ENCODE measurements around the gene CMSS1.
"Not testable (repeated sequence)": the region's sequence is repeated elsewhere in the genome, so short reads cannot be mapped to it uniquely, and the experiment has no call there.

The CMSS1 gene

GRCh38 chr3:99818818-99819217 lies 1.2 kb downstream of the CMSS1 start:
- DNase-seq, result no peak

DNA sequence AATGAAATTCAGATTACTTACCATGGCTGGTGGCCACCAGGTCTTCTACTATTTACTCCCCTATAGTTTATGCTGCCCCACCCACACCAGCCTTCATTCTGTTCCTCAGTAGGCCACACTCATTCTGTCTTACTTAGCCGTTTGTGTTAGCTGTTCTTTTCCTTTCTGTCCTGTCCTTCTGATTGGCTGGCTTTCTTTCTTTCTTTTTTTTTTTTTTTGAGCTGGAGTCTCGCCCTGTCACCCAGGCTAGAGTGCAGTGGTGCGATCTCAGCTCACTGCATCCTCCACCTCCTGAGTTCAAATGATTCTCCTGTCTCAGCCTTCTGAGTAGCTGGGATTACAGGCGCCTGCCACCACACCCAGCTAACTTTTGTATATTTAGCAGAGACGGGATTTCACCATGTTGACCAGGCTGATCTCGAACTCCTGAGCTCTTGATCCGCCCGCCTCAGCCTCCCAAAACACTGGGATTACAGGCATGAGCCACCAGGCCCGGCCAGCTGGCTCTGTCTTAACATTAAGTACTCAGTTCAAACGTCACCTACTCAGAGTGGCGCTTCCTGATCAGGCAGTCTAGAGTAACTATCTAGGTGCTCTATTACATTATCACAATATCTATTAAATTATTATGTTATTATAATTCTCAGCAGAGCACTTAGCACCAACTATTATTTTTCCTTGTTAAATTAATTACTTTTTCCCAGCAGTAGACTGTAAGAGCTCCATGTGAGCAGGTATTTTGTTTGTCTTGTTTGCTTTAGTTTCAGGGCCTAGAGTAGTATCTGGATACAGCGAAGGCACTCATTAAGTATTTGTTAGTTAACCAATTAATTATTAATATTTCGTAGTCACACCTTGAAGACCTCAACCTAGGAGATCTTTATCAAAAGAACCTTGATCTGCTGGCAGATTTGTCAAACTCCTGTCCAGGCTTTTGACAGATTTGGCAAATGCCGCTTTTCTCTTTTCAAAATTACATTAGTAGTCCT lies 6.4 kb downstream of the CMSS1 start:
- DNase-seq, result no peak

- DNase-seq, result no peak
Measured at GRCh38 chr3:99825004-99825640, 7.5 kb downstream of the CMSS1 start.

- no peak for DNase-seq
Measured at GRCh38 chr3:99829844-99830243, 12.2 kb downstream of the CMSS1 start.

DNA sequence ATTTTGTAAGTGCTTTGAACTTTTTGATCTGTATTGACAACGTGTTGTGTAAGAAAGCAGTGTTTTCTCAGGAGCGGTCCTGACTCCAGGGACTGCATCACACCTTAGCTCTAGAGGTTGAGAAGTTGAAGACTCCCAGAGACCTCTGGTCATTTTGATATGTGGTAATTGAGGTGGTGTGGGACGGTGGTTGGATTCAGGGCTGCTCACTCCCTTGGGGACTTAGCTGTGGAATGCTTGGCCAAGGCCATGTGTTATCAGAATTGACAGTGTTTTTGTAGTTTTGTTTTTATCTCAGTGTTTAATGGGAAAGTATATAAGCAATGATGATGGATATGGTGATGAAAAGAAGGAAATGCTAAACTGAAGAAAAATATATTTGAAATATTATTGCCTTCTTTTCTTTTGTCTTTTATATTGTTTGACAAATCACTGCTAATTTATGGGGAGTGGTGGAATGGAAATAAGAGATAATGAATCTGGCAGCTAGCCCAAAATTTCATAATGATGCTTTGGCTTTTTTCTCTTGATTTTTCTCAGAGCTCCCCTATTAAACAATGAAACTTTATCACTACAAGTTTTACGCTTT lies 16.0 kb downstream of the CMSS1 start:
- DNase-seq, result no peak

DNA sequence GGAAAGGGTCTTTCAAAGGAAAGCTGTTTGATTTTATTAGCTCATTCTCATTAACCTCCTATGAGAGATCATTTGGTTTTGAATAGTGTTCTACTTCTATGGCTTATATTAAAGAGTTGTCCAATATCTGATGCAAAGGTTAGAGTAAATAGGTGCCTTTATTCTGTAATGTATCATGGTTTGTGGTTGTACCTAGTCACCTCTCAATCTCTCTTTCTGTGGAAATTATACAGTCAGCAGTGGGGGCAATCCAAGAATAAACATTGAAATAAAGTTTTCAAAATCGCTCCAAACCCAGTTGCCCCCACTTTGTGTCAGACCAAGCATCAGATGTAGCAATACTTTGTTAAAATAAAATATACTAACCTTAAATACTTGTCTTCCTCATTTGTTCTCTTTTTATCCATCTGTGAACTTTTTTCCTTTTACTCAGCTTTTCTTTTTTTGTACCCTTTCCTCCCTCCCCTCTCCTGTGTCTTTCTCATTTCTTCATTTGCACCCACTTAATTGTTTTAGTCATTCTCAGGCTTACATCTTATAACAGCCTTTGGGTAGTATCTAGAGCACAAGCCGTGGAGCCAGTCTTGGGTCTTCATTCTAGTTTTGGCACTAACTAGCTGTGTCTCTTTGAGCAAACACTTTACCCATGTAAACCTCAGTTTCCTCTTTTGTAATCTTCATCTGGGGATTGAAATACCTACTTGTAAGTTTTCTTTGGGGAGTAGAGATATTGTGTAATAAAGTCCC lies 16.7 kb downstream of the CMSS1 start:
- DNase-seq, result no peak

GRCh38 chr3:99836681-99837080 lies 19.0 kb downstream of the CMSS1 start:
- DNase-seq, result no peak

- DNase-seq, result no peak
Measured at GRCh38 chr3:99837715-99838114, 20.1 kb downstream of the CMSS1 start.

GRCh38 chr3:99838755-99839154 lies 21.1 kb downstream of the CMSS1 start:
- DNase-seq, result no peak

DNA sequence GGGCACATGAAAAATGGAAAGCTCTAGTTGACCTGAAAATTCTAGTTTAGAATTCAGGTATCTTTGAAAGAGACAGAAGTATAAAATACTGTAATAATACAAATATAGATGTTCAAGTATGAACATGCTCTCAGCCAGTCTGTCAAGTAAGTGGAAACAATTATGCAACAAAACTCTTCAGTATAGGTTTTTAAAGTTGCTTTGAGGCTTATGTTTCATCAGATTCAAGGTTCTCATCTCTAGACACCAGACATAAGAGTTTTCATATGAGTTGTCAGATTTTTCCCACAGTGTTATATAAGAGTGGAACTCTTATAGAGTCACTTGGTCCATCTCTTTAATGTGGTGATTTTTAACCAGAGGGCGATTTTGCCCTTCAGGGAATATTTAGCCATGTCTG lies 22.0 kb downstream of the CMSS1 start:
- DNase-seq, result no peak

DNA sequence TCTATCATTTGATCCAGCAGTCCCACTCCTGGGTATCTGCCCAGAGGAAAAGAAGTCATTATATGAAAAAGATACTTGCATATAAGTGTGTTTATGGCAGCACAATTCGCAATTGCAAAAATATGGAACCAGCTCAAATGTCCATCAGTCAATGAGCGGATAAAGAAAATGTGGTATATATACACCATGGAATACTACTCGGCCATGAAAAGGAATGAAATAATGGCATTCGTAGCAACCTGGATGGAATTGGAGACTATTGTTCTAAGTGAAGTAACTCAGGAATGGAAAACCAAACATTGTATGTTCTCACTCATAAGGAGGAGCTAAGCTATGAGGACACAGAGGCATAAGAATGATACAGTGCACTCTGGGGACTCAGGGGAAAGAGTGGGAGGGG lies 24.3 kb downstream of the CMSS1 start:
- DNase-seq, result not testable (repeated sequence)

DNA sequence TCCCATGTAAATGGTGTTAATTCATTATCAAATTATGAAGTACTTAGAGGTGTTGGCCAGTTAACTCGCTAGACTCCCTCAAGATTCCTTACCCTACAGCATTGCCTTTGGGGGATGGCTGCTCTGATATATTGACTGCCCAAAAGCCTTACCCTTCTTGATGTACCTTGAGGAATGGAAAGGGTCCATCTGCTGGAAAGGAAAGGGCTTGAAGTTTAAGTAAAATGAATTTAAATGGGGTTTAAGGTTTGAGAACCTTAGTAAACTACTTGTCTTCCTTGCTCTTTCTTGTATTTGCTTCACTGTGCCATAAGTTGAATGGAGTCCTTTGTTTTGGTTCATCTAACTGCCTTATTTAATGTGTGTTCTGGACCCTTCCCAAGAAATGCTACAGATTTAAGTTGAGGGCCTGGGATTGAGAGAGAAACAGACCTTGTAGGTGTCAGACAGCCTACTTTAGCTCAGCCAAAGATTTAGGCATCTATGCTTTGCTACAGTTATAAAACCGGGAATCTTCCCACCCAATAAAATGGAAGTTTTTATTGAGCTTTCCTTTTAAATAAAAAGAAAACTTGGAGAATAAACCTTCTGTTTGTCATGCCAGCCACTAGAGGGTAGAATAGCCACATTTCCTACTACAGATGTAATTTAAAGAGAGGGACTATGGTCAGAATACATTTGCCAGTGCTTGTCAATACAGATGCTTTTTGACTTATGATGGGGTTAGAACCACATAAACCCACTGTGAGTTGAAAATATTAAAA lies 25.3 kb downstream of the CMSS1 start:
- no peak for DNase-seq

DNA sequence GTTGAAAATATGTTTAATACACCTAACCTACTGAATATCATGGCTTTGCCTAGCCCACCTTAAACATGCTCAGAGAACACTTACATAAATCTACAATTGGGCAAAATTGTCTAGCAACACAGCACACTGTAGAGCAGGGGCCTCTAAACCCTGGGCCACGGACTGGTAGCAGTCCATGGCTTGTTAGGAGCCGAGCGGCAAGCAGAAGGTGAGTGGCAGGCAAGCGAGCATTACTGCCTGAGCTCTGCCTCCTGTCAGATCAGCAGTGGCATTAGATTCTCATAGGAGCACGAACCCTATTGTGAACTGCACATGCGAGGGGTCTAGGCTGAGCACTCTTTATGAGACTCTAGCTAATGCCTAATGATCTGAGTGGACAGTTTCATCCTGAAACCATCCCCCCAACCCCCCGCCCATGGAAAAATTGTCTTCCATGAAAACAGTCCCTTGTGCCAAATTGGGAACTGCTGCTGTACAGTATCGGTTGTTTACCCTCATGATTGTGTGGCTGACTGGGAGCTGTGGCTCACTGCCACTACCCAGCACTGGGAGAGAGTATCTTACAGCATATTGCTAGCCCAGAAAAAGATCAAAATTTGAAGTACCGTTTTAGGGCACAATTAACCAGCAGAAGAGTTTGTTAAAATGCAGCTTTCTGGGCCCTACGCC lies 26.1 kb downstream of the CMSS1 start:
- DNase-seq, result no peak

DNA sequence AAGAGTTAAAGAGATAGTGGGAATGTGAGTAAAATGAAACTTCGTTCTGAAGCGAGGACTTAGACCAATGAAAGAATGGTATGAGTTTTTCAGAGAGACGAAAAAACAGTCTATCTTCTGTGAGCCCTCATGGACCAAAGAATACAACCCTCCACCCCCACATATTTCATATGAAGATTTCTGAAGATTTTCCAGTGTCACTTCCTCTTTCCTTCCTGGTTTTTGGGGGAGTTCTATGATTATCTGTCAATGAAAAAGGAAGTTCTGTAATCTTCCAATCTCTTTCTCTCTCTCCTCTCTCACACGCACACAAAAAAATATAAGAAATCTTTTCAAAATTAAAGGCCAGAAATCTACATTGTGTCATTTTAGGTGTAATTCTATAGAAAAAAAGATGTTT lies 27.7 kb downstream of the CMSS1 start:
- DNase-seq, result no peak

DNA sequence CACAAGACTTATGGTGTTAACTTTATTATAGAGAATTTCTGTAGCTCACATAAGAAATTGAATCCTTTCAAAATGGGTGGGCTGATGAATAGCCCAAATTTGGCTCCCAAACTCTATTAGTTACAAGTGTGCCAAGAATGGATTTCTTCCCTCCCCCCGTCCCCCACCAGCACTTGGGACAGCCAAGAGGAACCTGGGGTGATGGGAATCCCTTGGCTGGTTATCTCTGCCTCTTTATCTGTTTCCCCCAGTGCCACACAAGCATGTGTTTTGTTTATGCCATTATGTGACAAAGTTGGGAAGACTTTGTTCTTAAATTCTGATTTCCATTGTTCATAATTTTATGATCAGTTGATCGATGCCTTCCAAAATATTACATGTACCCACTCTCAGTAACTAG lies 28.3 kb downstream of the CMSS1 start:
- no peak for DNase-seq

- DNase-seq, result no peak
Measured at GRCh38 chr3:99846477-99847160, 29.0 kb downstream of the CMSS1 start.

DNA sequence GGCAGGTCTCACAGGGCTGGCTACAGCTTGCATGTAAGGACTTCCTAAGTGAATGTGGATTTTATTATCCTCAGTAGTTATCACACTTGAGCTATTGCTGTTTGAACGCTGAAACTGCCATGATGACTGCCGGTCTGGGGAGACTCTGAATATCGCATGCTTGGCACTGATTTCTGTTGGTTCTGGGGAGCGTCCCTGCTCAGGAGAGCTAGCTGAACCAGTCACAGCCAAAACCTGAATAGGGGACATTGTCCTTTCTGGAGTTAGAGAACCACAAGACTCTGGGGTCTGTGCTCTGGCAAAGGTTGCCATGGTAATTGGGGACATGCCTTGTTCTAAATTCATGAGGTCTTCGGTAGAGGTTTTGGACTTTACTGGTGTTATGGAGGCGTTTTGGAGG lies 30.8 kb downstream of the CMSS1 start:
- no peak for DNase-seq

GRCh38 chr3:99850608-99851007 lies 32.9 kb downstream of the CMSS1 start:
- no peak for DNase-seq

DNA sequence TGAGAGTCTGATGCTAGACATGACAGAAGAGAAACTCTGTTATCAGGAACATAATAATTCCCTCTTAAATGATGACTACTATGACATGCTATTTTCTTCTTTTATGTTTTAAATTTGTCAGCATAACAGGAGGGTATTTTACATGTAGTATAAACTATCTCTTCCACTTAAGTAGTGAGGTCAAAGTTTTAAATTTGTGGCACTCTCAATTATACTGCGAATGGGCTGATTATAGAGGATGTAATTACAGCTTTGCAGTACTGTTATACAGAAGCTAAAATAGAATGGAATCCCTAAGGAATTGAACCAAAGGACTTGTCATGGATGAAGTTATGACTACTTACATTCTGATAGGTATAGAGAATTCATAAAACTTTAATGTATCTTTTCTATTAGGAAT lies 34.3 kb downstream of the CMSS1 start:
- no peak for DNase-seq

DNA sequence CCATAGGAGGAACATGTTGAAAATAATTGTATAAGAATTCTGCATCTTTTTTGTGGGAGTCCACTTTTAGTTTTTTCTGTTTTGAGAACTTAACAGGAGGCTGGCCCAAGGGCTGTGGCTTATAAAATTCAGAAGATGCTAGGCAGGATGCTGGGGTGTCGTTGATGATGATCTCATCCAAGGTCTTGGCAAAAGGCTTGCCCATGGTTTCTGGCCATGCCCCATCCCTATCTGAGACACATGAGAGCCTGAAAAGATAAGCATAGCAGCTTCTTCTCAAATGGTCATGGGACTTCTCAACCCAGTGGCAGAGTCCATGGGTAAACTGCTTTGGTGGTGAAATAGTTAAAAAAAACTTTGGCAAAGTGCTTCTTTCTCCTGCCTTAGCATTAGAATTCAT lies 35.2 kb downstream of the CMSS1 start:
- DNase-seq, result no peak

DNA sequence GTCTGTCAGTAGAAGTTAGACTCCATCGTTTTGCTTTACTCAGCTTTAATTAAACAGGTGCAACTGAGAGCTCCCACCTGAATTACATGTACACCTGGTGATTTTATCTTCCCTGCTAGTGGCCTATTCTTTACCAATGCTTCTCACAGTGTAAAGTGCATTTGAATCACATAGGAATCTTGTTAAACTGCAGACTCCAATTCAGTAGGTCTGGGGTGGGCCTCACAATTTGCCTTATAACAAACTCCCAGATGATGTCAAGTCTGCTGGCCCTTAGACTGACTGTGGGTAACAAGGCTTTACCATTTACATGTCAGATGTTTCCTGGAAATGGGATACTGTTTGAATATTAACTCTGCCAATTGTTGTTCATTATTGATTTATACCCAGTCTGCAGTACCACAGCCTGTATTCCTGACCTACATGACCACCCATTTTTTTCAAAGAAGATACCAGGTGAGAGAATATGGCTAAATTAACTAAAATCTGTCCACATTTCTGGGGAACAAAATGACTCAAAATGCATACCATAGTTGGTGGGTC lies 37.2 kb downstream of the CMSS1 start:
- DNase-seq, result no peak

All from central memory CD4-positive, alpha-beta T cell (primary cell).